HepG2 (cell line): ENCODE data around the gene ZNF749. TPM values are rescaled to one million over a fixed set of nuclear protein-coding genes. Genes with fewer than 3 reads are reported as not detected.

Source experiments
- ETV6 ChIP-seq: sonication (generic); formaldehyde crosslinking; conservative IDR thresholded peaks from 2 replicates; pipeline ENCODE4 v1.4.0; 2020; ENCODE audit warnings: missing genetic modification reagents
- FOXA3 ChIP-seq: IDR thresholded peaks from 2 replicates; pipeline ENCODE4 v1.6.1; 2016; ENCODE audit warnings: missing genetic modification reagents, missing compliant biosample characterization
- GMEB2 ChIP-seq: IDR thresholded peaks from 2 replicates; pipeline ENCODE4 v1.6.1; 2016; ENCODE audit warnings: missing biosample characterization, missing genetic modification reagents, low read depth
- HDAC1 ChIP-seq: sonication (generic); formaldehyde crosslinking; IDR thresholded peaks from 2 replicates; pipeline ENCODE4 v1.5.1; 2020; ENCODE audit warnings: mild to moderate bottlenecking, missing genetic modification reagents
- HNF1B ChIP-seq: sonication (generic); formaldehyde crosslinking; IDR thresholded peaks from 2 replicates; pipeline ENCODE4 v1.5.1; 2020; ENCODE audit warnings: mild to moderate bottlenecking, moderate library complexity, missing genetic modification reagents
- ISL2 ChIP-seq: sonication (generic); formaldehyde crosslinking; IDR thresholded peaks from 2 replicates; pipeline ENCODE4 v1.5.0; 2020; ENCODE audit warnings: missing genetic modification reagents
- KDM6A ChIP-seq: IDR thresholded peaks from 2 replicates; pipeline ENCODE4 v1.6.1; 2016; ENCODE audit warnings: low read depth
- MYC ChIP-seq: sonication (generic); formaldehyde crosslinking; IDR thresholded peaks from 2 replicates; pipeline ENCODE4 v1.9.0; 2021; ENCODE audit warnings: missing genetic modification reagents, borderline replicate concordance
- SAP130 ChIP-seq: IDR thresholded peaks from 2 replicates; pipeline ENCODE4 v1.6.1; 2016; ENCODE audit warnings: low read depth
- SP1 ChIP-seq, 2 experiments: fragments of 450-650 bp in 1 of 2; sonication (generic) in 1 of 2; formaldehyde crosslinking in 1 of 2; IDR thresholded peaks; 2 replicates each; pipeline versions ENCODE4 v1.4.0 to v1.6.1; 2016 to 2020; ENCODE audit warnings: missing genetic modification reagents in 1 of 2
- THAP7 ChIP-seq: sonication (generic); formaldehyde crosslinking; IDR thresholded peaks from 2 replicates; pipeline ENCODE4 v1.8.1; 2023; ENCODE audit warnings: mild to moderate bottlenecking, missing genetic modification reagents
- ZBTB14 ChIP-seq: sonication (generic); formaldehyde crosslinking; IDR thresholded peaks from 2 replicates; pipeline ENCODE4 v1.4.0; 2020; ENCODE audit warnings: missing genetic modification reagents
- ZNF292 ChIP-seq: sonication (generic); formaldehyde crosslinking; IDR thresholded peaks from 2 replicates; pipeline ENCODE4 v1.8.1; 2022; ENCODE audit warnings: mild to moderate bottlenecking, low read depth, missing genetic modification reagents, borderline replicate concordance
- ZNF3 ChIP-seq: IDR thresholded peaks from 2 replicates; pipeline ENCODE4 v1.7.0; 2017; ENCODE audit warnings: inconsistent platforms
- ZNF430 ChIP-seq: sonication (generic); formaldehyde crosslinking; IDR thresholded peaks from 2 replicates; pipeline ENCODE4 v1.9.0; 2021; ENCODE audit warnings: mild to moderate bottlenecking, missing genetic modification reagents
- ZNF501 ChIP-seq: sonication (generic); formaldehyde crosslinking; IDR thresholded peaks from 2 replicates; pipeline ENCODE4 v1.5.1; 2020; ENCODE audit warnings: mild to moderate bottlenecking, moderate library complexity, missing genetic modification reagents
- polyA plus RNA-seq, 8 experiments: library from polyadenylated mRNA; depleted of rRNA in 3 of 8; stranded (reverse) in 7 of 8; unstranded in 1 of 8; fragments of >200 nt; fragmentation: Illumina TruSeq in 4 of 8; extraction: Trizol in 4 of 8; gene quantifications; 2 replicates each; pipeline versions ENCODE4 v1.2.1 to v1.2.3, GENCODE V29; 2011 to 2016; ENCODE audit warnings: low read depth in 4 of 8, missing spikeins in 1 of 8, mixed read lengths in 1 of 8; ENCODE audit not compliant: insufficient read depth in 1 of 8
- total RNA-seq, 5 experiments: library from RNA; depleted of rRNA; stranded (reverse); fragments of >200 nt; fragmentation: Illumina TruSeq; extraction: Trizol; gene quantifications; 2 replicates each; pipeline ENCODE4 v1.2.3, GENCODE V29; 2016; ENCODE audit warnings: low read depth in 1 of 5
- TF ChIP-seq, protein P1 (sequence below): sonication (generic); formaldehyde crosslinking; IDR thresholded peaks from 2 replicates; pipeline ENCODE4; 2020; ENCODE audit warnings: missing genetic modification reagents, mild to moderate bottlenecking, borderline replicate concordance
- TF ChIP-seq, protein P2 (sequence below): sonication (generic); formaldehyde crosslinking; IDR thresholded peaks from 2 replicates; pipeline ENCODE4 v1.4.0; 2020; ENCODE audit warnings: missing genetic modification reagents, borderline replicate concordance

Gene ZNF749
- total and polyA plus RNA-seq, 2 of the 13 experiments (the other 11 are each of a cell fraction or from before 2014, with no cell fraction given): 18.9 to 21.0 TPM

DNA sequence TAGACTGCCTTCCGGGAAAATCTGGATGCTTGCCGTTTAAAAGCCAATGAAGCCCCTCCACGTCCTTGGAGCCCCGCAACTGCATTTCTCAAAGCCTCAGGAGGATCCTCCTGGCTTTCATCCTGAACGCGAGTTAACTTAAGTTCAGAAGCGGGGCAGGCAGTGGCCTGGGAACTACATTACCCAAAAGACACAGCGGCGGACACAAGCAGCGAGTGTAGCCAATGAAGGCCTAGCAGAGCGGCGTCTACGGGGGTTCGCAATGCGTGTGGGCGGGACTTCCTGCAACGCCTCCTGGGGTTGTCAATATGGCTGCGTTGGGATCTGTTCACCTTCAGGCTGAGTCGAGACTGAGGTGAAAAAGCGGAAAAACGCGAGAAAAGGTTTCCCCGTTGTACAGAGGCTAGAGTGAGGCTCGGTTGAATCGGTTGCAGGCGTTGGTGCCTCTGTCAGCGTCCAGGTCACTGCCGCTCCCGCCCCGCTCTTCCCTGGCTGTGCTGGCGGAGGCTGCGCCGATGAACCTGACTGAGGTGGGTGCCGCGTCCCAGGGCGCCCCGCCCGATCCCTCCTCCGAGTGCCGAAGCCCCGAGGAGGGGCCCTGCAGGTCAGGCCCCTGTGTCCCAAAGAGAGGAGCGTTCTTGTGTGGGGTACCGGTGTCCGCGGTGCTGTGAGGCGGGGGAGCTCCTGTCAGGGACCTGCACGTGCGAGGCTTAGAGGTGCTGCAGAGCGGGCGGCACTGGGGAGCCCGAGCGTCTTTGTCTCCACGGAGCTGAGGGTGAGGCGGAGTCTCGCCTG lies 24.1 kb upstream of the ZNF749 start, which contains the start of gene ZNF17 (continued):
- no peak for TF ChIP-seq ETV6 (CRISPR knock-in tag)
- no peak for TF ChIP-seq SP1 (IDR thresholded peaks at IDR 0.05)
- TF ChIP-seq SP1 (CRISPR knock-in tag; IDR thresholded peaks at IDR 0.05): peak; percentile 49
- TF ChIP-seq ZNF501 (CRISPR knock-in tag): peak; percentile 49
- TF ChIP-seq HNF1B (CRISPR knock-in tag): 0 out of 2 replicates have a peak, but pooled peaks have one; percentile 14
- peak; percentile 90 for TF ChIP-seq SAP130 (CRISPR knock-in tag)
- TF ChIP-seq, protein P1, sequence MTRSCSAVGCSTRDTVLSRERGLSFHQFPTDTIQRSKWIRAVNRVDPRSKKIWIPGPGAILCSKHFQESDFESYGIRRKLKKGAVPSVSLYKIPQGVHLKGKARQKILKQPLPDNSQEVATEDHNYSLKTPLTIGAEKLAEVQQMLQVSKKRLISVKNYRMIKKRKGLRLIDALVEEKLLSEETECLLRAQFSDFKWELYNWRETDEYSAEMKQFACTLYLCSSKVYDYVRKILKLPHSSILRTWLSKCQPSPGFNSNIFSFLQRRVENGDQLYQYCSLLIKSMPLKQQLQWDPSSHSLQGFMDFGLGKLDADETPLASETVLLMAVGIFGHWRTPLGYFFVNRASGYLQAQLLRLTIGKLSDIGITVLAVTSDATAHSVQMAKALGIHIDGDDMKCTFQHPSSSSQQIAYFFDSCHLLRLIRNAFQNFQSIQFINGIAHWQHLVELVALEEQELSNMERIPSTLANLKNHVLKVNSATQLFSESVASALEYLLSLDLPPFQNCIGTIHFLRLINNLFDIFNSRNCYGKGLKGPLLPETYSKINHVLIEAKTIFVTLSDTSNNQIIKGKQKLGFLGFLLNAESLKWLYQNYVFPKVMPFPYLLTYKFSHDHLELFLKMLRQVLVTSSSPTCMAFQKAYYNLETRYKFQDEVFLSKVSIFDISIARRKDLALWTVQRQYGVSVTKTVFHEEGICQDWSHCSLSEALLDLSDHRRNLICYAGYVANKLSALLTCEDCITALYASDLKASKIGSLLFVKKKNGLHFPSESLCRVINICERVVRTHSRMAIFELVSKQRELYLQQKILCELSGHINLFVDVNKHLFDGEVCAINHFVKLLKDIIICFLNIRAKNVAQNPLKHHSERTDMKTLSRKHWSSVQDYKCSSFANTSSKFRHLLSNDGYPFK (CRISPR knock-in tag): peak; percentile 81; the same call in 1 of the 2 replicates
- TF ChIP-seq FOXA3 (CRISPR knock-in tag): peak; percentile 85
- no peak for TF ChIP-seq ZBTB14 (CRISPR knock-in tag)
- TF ChIP-seq KDM6A (CRISPR knock-in tag): no peak
- peak; percentile 46; the same call in 1 of the 2 replicates for TF ChIP-seq MYC (CRISPR knock-in tag)
- no peak for TF ChIP-seq ZNF3 (CRISPR knock-in tag)
- no peak for TF ChIP-seq ZNF292 (CRISPR knock-in tag)
- no peak for TF ChIP-seq THAP7 (CRISPR knock-in tag)
- TF ChIP-seq ISL2 (CRISPR knock-in tag): 0 out of 2 replicates have a peak, but pooled peaks have one; percentile 40
- peak; percentile 90; the same call in 1 of the 2 replicates for TF ChIP-seq HDAC1
- TF ChIP-seq, protein P2, sequence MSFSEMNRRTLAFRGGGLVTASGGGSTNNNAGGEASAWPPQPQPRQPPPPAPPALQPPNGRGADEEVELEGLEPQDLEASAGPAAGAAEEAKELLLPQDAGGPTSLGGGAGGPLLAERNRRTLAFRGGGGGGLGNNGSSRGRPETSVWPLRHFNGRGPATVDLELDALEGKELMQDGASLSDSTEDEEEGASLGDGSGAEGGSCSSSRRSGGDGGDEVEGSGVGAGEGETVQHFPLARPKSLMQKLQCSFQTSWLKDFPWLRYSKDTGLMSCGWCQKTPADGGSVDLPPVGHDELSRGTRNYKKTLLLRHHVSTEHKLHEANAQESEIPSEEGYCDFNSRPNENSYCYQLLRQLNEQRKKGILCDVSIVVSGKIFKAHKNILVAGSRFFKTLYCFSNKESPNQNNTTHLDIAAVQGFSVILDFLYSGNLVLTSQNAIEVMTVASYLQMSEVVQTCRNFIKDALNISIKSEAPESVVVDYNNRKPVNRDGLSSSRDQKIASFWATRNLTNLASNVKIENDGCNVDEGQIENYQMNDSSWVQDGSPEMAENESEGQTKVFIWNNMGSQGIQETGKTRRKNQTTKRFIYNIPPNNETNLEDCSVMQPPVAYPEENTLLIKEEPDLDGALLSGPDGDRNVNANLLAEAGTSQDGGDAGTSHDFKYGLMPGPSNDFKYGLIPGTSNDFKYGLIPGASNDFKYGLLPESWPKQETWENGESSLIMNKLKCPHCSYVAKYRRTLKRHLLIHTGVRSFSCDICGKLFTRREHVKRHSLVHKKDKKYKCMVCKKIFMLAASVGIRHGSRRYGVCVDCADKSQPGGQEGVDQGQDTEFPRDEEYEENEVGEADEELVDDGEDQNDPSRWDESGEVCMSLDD (CRISPR knock-in tag): no peak; the same call in 1 of the 2 replicates
- peak; percentile 98 for TF ChIP-seq GMEB2 (CRISPR knock-in tag)
- TF ChIP-seq ZNF430 (CRISPR knock-in tag): no peak
